SK-N-SH (cell line): ENCODE data around the gene IPCEF1. TPM values are rescaled to one million over a fixed set of nuclear protein-coding genes. Genes with fewer than 3 reads are reported as not detected.

Source experiments
- CTCF ChIA-PET: fragments of 300-600, 350-600 bp; formaldehyde crosslinking; extraction: SDS; loops from one replicate; lab custom pipeline; 2021; lab: Yijun Ruan, JAX
- POLR2A ChIA-PET: fragments of 350-600 bp; sonication (Branson Sonifier 250); formaldehyde crosslinking; extraction: SDS; loops from one replicate; lab custom pipeline; 2020; ENCODE audit warnings: antibody characterized with exemption, inconsistent platforms; lab: Yijun Ruan, JAX
- DNase-seq: peaks from one replicate; pipeline ENCODE4 v3.0.0; 2012
- H2AFZ ChIP-seq: fragments of 200-600 bp; sonication (generic); 2 replicates; pipeline ENCODE4 v1.8.1; 2016; ENCODE audit warnings: antibody characterized with exemption, mild to moderate bottlenecking, low read depth
- H3F3A ChIP-seq: fragments of 200-600 bp; sonication (generic); replicated peaks from 2 replicates; pipeline ENCODE3; 2016; ENCODE audit warnings: antibody characterized with exemption, mild to moderate bottlenecking; ENCODE audit not compliant: insufficient read depth
- H3K27ac ChIP-seq, 2 experiments: fragments of 200-500 bp in 1 of 2; fragments of 200-600 bp in 1 of 2; sonication (Bioruptor generic) in 1 of 2; sonication (generic), shearing (Covaris generic) in 1 of 2; 2 replicates each; pipeline versions ENCODE4 v1.5.1 to v1.6.1; 2014 to 2016; ENCODE audit warnings: low read depth in 2 of 2, inconsistent platforms in 1 of 2, low read length in 1 of 2, mild to moderate bottlenecking in 1 of 2, mixed read lengths in 1 of 2
- H3K27me3 ChIP-seq: fragments of 200-600 bp; sonication (generic), shearing (Covaris generic); 2 replicates; pipeline ENCODE4 v1.6.1; 2016; ENCODE audit warnings: mixed run types; ENCODE audit not compliant: insufficient read depth
- H3K36me3 ChIP-seq, 2 experiments: fragments of 200-500 bp in 1 of 2; fragments of 200-600 bp in 1 of 2; sonication (Bioruptor generic) in 1 of 2; sonication (generic) in 1 of 2; replicated peaks in 1 of 2; 2 replicates each; pipeline versions ENCODE3 to v1.5.1; 2014 to 2016; ENCODE audit warnings: low read length in 1 of 2, mild to moderate bottlenecking in 1 of 2; ENCODE audit not compliant: insufficient read depth in 2 of 2, control insufficient read depth in 1 of 2
- H3K4me1 ChIP-seq, 2 experiments: fragments of 200-500 bp in 1 of 2; fragments of 200-600 bp in 1 of 2; sonication (Bioruptor generic) in 1 of 2; sonication (generic), shearing (Covaris generic) in 1 of 2; 2 replicates each; pipeline versions ENCODE4 v1.5.1 to v1.6.1; 2014 to 2016; ENCODE audit warnings: low read depth in 1 of 2, low read length in 1 of 2, mixed run types in 1 of 2; ENCODE audit not compliant: insufficient read depth in 2 of 2, control insufficient read depth in 1 of 2
- H3K4me2 ChIP-seq: fragments of 200-600 bp; sonication (generic), shearing (Covaris generic); 2 replicates; pipeline ENCODE4 v1.6.1; 2017; ENCODE audit warnings: mixed run types
- H3K4me3 ChIP-seq, 2 experiments: fragments of 200-500 bp in 1 of 2; fragments of 200-600 bp in 1 of 2; sonication (Bioruptor generic) in 1 of 2; sonication (generic), shearing (Covaris generic) in 1 of 2; 2 replicates each; pipeline versions ENCODE4 v1.5.1 to v1.8.1; 2014 to 2016; ENCODE audit warnings: low read depth in 2 of 2, inconsistent platforms in 1 of 2, low read length in 1 of 2, mild to moderate bottlenecking in 1 of 2, mixed read lengths in 1 of 2, moderate library complexity in 1 of 2
- H3K79me2 ChIP-seq: fragments of 200-600 bp; sonication (generic); 2 replicates; pipeline ENCODE4 v1.8.1; 2017; ENCODE audit warnings: mild to moderate bottlenecking; ENCODE audit not compliant: insufficient read depth
- H3K9ac ChIP-seq: fragments of 200-600 bp; sonication (generic); 2 replicates; pipeline ENCODE4 v1.6.1; 2017; ENCODE audit warnings: mixed run types
- H3K9me2 ChIP-seq: fragments of 200-600 bp; sonication (generic); 2 replicates; pipeline ENCODE4 v1.6.1; 2017; ENCODE audit warnings: mixed run types
- H3K9me3 ChIP-seq: fragments of 200-600 bp; sonication (generic); 2 replicates; pipeline ENCODE4 v1.6.1; 2017; ENCODE audit warnings: mixed run types, mild to moderate bottlenecking, moderate library complexity
- H4K20me1 ChIP-seq: fragments of 200-600 bp; sonication (generic); 2 replicates; pipeline ENCODE4 v1.6.1; 2017; ENCODE audit warnings: mild to moderate bottlenecking, mixed run types; ENCODE audit not compliant: insufficient read depth
- CTCF ChIP-seq: fragments of 200-600 bp; sonication (generic); IDR thresholded peaks from 2 replicates; pipeline ENCODE4 v1.6.1; 2017; ENCODE audit warnings: antibody characterized with exemption, mild to moderate bottlenecking, moderate library complexity
- FOSL2 ChIP-seq: IDR thresholded peaks from 2 replicates; pipeline ENCODE4 v1.4.0; 2012; ENCODE audit warnings: low read depth, mild to moderate bottlenecking, moderate library complexity, borderline replicate concordance
- FOXJ3 ChIP-seq: sonication (generic); formaldehyde crosslinking; IDR thresholded peaks from 2 replicates; pipeline ENCODE4 v1.5.1; 2020; ENCODE audit warnings: mild to moderate bottlenecking, missing genetic modification reagents
- FOXM1 ChIP-seq: IDR thresholded peaks from 2 replicates; pipeline ENCODE4 v1.4.0; 2012; ENCODE audit warnings: low read depth, mild to moderate bottlenecking
- JUND ChIP-seq: IDR thresholded peaks from 2 replicates; pipeline ENCODE4 v1.4.0; 2012
- MAX ChIP-seq: IDR thresholded peaks from 2 replicates; pipeline ENCODE4 v1.4.0; 2012; ENCODE audit warnings: low read depth
- MEF2A ChIP-seq: IDR thresholded peaks from 2 replicates; pipeline ENCODE4 v1.4.0; 2012; ENCODE audit warnings: low read depth, borderline replicate concordance
- NFIC ChIP-seq: IDR thresholded peaks from 2 replicates; pipeline ENCODE4 v1.4.0; 2012; ENCODE audit warnings: borderline replicate concordance
- PBX3 ChIP-seq: IDR thresholded peaks from 2 replicates; pipeline ENCODE4; 2012
- RAD21 ChIP-seq: IDR thresholded peaks from 2 replicates; pipeline ENCODE4 v1.6.1; 2012; ENCODE audit warnings: mild to moderate bottlenecking, low read length
- RCOR1 ChIP-seq: fragments of 150-350 bp; IDR thresholded peaks from 2 replicates; pipeline ENCODE4 v1.6.1; 2017; ENCODE audit warnings: antibody characterized with exemption, low read length
- REST ChIP-seq: IDR thresholded peaks from 2 replicates; pipeline ENCODE4 v1.6.1; 2012; ENCODE audit warnings: mild to moderate bottlenecking, low read depth, low read length, moderate library complexity
- SMC3 ChIP-seq: IDR thresholded peaks from 2 replicates; pipeline ENCODE4 v1.6.1; 2012; ENCODE audit warnings: low read depth, low read length, improper control_type of control experiment
- TAF1 ChIP-seq: IDR thresholded peaks from 2 replicates; pipeline ENCODE4 v1.6.1; 2012; ENCODE audit warnings: low read depth, mild to moderate bottlenecking, low read length, moderate library complexity, borderline replicate concordance
- TCF12 ChIP-seq: IDR thresholded peaks from 2 replicates; pipeline ENCODE4 v1.4.0; 2012
- USF1 ChIP-seq: IDR thresholded peaks from 2 replicates; pipeline ENCODE4 v1.4.0; 2012; ENCODE audit warnings: low read depth, borderline replicate concordance
- YY1 ChIP-seq: IDR thresholded peaks from 2 replicates; pipeline ENCODE4 v1.4.0; 2012; ENCODE audit warnings: low read depth, mild to moderate bottlenecking
- ZBTB33 ChIP-seq: IDR thresholded peaks from 2 replicates; pipeline ENCODE4 v1.4.0; 2012; ENCODE audit warnings: low read depth, borderline replicate concordance
- WGBS: methylation state at CpG from one replicate; pipeline ENCODE4 v1.1.6; 2017; ENCODE audit warnings: low lambda C conversion rate; 5-methylcytosine and 5-hydroxymethylcytosine counted together
- polyA plus RNA-seq, 3 experiments: library from polyadenylated mRNA; depleted of rRNA; stranded (reverse); fragments of >200 nt; gene quantifications; 2 replicates each; pipeline ENCODE4 v1.2.3, GENCODE V29; 2012

The IPCEF1 gene
- polyA plus RNA-seq, 1 of the 3 experiments (the other 2 are of a cell fraction) = not detected

GRCh38 chr6:154331750-154332149, 24.9 kb downstream of the IPCEF1 start (continued):
- no peak for TF ChIP-seq USF1
- TF ChIP-seq FOSL2 = no peak

GRCh38 chr6:154329350-154330170, 27.0 kb downstream of the IPCEF1 start:
- Histone ChIP-seq H2AFZ (no peak overlapping the region), H3K9me3 (no peaks in the 10 kb centered on the region), H3F3A (no peaks in the 10 kb centered on the region), H3K4me3 (no peak overlapping the region), H3K79me2 (no peaks in the 10 kb centered on the region), H4K20me1 (no peaks in the 10 kb centered on the region), H3K27ac (no peak overlapping the region), H3K4me2 (no peak overlapping the region), H3K4me1 (no peaks in the 10 kb centered on the region), H3K27me3 (no peaks in the 10 kb centered on the region)
- POLR2A ChIA-PET = no interaction called here
- no peak for DNase-seq
- 84% methylated on average over 10 of the region's 10 CpGs for WGBS
- TF ChIP-seq JUND (no peak), YY1 (no peak), MEF2A (no peak), USF1 (no peak), TAF1 (no peak), NFIC (no peak), MAX (no peak), FOXJ3 (CRISPR knock-in tag) (no peak), RCOR1 (no peak), SMC3 (no peak), RAD21 (no peak), REST (no peak), TCF12 (no peak), FOXM1 (no peak), CTCF (no peak), ZBTB33 (no peak), PBX3 (no peak)
- TF ChIP-seq, all 33 proteins: peak for 0
- CTCF ChIA-PET = interaction anchor here (0.7 to 1.1 kb wide), 3 partner anchors 9 to 52 kb away, joined by 3 to 4 read pairs (median 3); no protein-coding TSS in a partner anchor
- Histone ChIP-seq H3K9ac (no peak overlapping the region), H3K9me2 (no peaks in the 10 kb centered on the region), H3K36me3 (no peaks in the 10 kb centered on the region)
